Pancreas (tissue), 10 donors: ENCODE measurements around the gene FANCI. TPM values are rescaled to one million over a fixed set of nuclear protein-coding genes. Genes with fewer than 3 reads are reported as not detected.

Experiments used
- ATAC-seq, 4 donors: fragments of 200-7000 bp; cut with Tn5 transposase; one replicate each; pipeline versions ENCODE4 v1.8.0 to v1.9.1; 2020; ENCODE audit warnings: mild to moderate bottlenecking in 4 of 4, moderate library complexity in 4 of 4
- DNase-seq, 6 donors: peaks; one replicate each; pipeline ENCODE4 v3.0.0-alpha.2; 2020
- FAIRE-seq: peaks from 2 replicates; lab custom pipeline; 2012; peaks lifted over from hg19 to GRCh38; lab: Jason Lieb, UNC
- H3K27ac ChIP-seq, 4 donors: fragments of 200-600 bp; sonication (generic); 1 replicate in 3 of 4; 2 replicates in 1 of 4; pipeline versions ENCODE4 v1.5.0 to v1.8.0; 2020
- H3K27me3 ChIP-seq, 4 donors: fragments of 200-600 bp; one replicate each; pipeline ENCODE4 v1.8.0; 2021
- H3K36me3 ChIP-seq, 3 donors: fragments of 200-600 bp; sonication (generic) in 1 of 3; one replicate each; pipeline versions ENCODE4 v1.5.0 to v1.8.0; 2020 to 2021
- H3K4me1 ChIP-seq, 3 donors: fragments of 200-600 bp; one replicate each; pipeline ENCODE4 v1.8.0; 2021
- H3K4me3 ChIP-seq, 4 donors: fragments of 200-600 bp; sonication (generic) in 2 of 4; one replicate each; pipeline versions ENCODE4 v1.5.0 to v1.8.0; 2020 to 2021
- H3K9me3 ChIP-seq, 4 donors: fragments of 200-600 bp; one replicate each; pipeline ENCODE4 v1.8.0; 2021
- WGBS, 2 donors: extraction: QIAGEN DNeasy Blood & Tissue Kit; methylation state at CpG; one replicate each; pipeline ENCODE4 v1.1.7; 2013; 5-methylcytosine and 5-hydroxymethylcytosine counted together
- intact Hi-C, 3 donors: fragments of 100-400 bp; cut with DNase I; formaldehyde crosslinking; loops; one replicate each; pipeline versions ENCODE4 v1.11.1 to v1.14.2; 2022
- polyA plus RNA-seq, 2 donors: library from polyadenylated mRNA; stranded (reverse); fragments of 200-250 nt; gene quantifications; one replicate each; pipeline ENCODE4 v1.2.3, GENCODE V29; 2013
- total RNA-seq, 6 donors: library from RNA; stranded (reverse); fragmentation: NEBNext Ultra II Directional in 4 of 6; extraction: Animal tissue kit (Norgen Biotek cat#: 25700) in 4 of 6; gene quantifications; one replicate each; pipeline versions ENCODE4 v1.2.1 to v1.2.4, GENCODE V29; 2021 to 2023
- TF ChIP-seq, protein P1 (sequence below), 4 donors: fragments of 200-600 bp; sonication (generic) in 3 of 4; IDR thresholded peaks; one replicate each; pipeline versions ENCODE4 v1.5.0 to v1.8.0; 2021; ENCODE audit warnings: antibody characterized with exemption in 4 of 4
- donor health status: healthy with polysubstance abuse.
- donor health status: DM: no; HTN: no; CAD: no; lungs with moderate emphysema.
- donor health status: DM: no; HTN: no; CAD: no.
- donor health status: control.
- donor health status: control.
- donor health status: Bipolar disorder and iron deficiency.
- donor health status: DM: yes; HTN: yes; CAD: no.
- donor health status: DM: no; HTN: no; CAD: no.
- donor health status: DM: no; HTN: no; CAD: no.
- donor health status: DM: yes; HTN: yes; CAD: no.

Gene FANCI
- total and polyA plus RNA-seq, 8 donors: 1.5 to 4.8 (median 3.3) TPM

DNA sequence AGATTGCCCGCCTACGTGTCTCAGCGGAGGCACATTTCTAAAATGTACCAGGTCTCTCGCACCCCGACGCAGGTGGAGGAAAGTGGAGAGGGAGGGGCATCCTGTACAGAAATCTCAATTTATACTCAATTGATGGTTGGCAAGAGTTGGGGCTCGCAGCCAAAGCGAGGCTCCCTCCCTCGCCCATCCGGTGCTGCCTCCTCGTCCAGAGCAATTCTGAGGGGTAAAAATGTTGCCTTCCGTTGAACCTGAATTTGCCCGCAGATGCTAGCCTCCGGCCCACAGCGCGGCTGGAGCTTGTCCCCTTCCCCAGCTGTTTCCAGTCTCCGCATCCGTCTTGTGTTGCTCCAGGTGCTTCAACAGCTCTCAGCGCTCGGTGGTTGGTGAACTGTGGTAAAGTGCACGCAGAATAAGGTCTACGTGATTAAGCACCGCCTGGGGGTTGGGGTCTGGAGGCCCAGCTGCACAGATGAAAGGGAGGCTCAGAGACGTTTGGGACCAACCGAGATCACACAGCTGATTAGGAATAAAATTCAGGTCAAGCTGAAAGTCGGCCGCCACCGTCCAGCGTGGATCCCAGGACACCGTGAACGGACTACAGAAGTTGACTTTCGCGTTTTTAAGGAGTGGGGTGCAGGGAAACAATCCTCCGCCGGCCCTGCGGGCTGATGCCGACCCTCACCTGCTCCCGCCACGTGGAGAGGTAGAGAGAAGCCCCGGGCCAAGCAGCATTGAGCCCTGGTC, 91.7 kb downstream of the FANCI start:
- FAIRE-seq (no peak), ATAC-seq (peak; percentile 4 to 27 (median 14)), DNase-seq (peak in 1 of 6 donors; percentile 30)
- Histone ChIP-seq H3K9me3 (no peaks in the 10 kb centered on the region), H3K36me3 (peaks cover 0 to 22% (median 0%) of the 10 kb centered on the region in 3 donors), H3K27ac (peak overlapping the region in 3 of 4 donors; percentile 24 to 62 (median 62)), H3K4me3 (peak overlapping the region in 3 of 4 donors; percentile 4 to 93 (median 79)), H3K27me3 (no peaks in the 10 kb centered on the region), H3K4me1 (peaks cover 0 to 28% (median 14%) of the 10 kb centered on the region in 3 donors)
- intact Hi-C loops: no loop called here
- TF ChIP-seq, protein P1, sequence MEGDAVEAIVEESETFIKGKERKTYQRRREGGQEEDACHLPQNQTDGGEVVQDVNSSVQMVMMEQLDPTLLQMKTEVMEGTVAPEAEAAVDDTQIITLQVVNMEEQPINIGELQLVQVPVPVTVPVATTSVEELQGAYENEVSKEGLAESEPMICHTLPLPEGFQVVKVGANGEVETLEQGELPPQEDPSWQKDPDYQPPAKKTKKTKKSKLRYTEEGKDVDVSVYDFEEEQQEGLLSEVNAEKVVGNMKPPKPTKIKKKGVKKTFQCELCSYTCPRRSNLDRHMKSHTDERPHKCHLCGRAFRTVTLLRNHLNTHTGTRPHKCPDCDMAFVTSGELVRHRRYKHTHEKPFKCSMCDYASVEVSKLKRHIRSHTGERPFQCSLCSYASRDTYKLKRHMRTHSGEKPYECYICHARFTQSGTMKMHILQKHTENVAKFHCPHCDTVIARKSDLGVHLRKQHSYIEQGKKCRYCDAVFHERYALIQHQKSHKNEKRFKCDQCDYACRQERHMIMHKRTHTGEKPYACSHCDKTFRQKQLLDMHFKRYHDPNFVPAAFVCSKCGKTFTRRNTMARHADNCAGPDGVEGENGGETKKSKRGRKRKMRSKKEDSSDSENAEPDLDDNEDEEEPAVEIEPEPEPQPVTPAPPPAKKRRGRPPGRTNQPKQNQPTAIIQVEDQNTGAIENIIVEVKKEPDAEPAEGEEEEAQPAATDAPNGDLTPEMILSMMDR (IDR thresholded peaks at IDR 0.05): no peak
- WGBS, 2 donors: 9 to 11% methylated on average over 39 to 40 of the region's 40 CpGs

DNA sequence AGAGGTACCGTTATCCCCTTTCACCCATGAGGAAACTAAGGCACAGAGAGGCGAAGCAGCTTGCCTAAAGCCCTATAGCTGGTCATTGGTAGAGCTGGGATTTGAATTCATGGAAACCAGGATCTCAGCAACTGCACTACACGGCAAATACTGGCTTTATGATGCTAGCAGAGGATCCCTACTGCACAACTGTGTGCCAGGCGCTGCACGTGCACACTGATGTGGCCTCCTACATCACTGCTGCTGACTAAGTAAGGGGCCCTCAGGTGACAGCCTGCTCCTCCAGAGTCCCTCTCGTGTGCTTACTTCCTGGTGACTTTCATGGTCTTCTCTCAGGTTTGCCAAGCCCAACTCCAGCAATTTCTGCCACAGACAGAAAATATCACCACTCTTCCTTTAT, 94.3 kb downstream of the FANCI start:
- H3K4me3 ChIP-seq: no peak overlapping the region
- H3K27ac ChIP-seq: no peak overlapping the region
- TF ChIP-seq, protein P1 (IDR thresholded peaks at IDR 0.05): no peak
- no peaks in the 10 kb centered on the region for H3K9me3 ChIP-seq
- peaks cover 0 to 5% (median 0%) of the 10 kb centered on the region in 3 donors for H3K36me3 ChIP-seq
- WGBS, 2 donors: 77 to 86% methylated on average over 6 of the region's 6 CpGs
- no peaks in the 10 kb centered on the region for H3K27me3 ChIP-seq
- DNase-seq (no peak), FAIRE-seq (no peak), ATAC-seq (no peak)
- peaks cover 0 to 11% (median 9%) of the 10 kb centered on the region in 3 donors for H3K4me1 ChIP-seq
- intact Hi-C loops: no loop called here

DNA sequence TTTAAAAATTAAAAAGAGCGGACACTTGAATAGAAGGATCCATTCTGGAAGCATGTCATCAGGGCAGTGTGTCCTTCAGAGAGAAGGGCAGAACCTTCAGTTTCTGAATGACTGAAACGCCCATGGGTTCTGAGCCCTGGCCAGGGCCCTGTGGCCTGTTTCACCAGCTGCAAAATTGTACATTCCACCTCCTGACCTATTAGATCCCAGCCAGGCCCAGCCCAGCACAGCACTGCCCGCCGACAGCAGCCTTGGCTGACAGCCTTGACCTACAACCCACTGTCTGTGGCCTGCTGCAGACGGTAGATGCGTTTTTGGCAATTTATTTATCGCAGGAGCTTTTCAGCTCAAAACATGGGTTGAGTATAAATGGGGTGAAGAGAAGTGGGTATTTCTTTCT, 96.8 kb downstream of the FANCI start:
- intact Hi-C loops: no loop called here
- peaks cover 0 to 4% (median 0%) of the 10 kb centered on the region in 3 donors for H3K4me1 ChIP-seq
- no peaks in the 10 kb centered on the region for H3K36me3 ChIP-seq
- DNase-seq (no peak), ATAC-seq (no peak), FAIRE-seq (no peak)
- 59 to 70% methylated on average over 7 of the region's 7 CpGs for WGBS, 2 donors
- no peaks in the 10 kb centered on the region for H3K9me3 ChIP-seq
- TF ChIP-seq, protein P1 (IDR thresholded peaks at IDR 0.05): no peak
- H3K4me3 ChIP-seq: no peak overlapping the region
- H3K27me3 ChIP-seq: no peaks in the 10 kb centered on the region
- no peak overlapping the region for H3K27ac ChIP-seq

DNA sequence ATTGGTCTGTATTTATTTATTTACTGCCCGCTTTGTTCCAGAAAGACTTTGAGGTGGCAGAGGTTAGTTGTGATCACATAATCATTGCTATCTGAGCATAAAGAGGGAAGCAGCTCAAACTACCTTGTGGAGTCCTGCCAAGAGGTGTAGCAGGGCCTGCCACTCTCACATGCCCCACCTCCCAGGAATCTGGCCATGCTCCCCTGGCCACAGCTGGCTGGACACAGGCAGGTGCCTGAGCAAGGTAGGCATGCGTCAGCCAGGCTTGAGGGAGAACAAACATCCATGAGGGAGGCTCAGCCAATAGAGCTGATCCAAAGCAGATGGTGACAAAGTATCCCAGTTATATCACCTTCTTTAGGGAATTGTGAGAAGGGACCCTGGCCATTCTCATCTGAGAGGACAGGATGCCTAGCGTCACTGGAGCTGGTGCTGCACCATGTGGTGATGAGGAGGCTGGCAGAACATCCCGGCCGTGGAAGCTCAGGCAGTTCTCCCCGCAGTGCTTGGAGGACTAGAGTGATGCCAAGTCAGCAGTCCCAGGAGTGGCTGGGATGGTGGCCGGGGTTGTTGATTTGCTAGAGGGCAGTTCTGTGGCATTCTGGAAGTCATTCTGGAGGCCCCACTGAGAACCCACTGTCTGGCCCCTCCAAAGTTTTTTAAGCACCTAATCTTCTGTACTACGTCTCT, 97.7 kb downstream of the FANCI start:
- intact Hi-C loops: no loop called here
- DNase-seq (peak in 4 of 6 donors; percentile 46 to 86 (median 57)), FAIRE-seq (no peak), ATAC-seq (peak; percentile 48 to 95 (median 84))
- no peak overlapping the region for H3K4me3 ChIP-seq
- no peaks in the 10 kb centered on the region for H3K4me1 ChIP-seq
- TF ChIP-seq, protein P1 (IDR thresholded peaks at IDR 0.05): no peak
- H3K9me3 ChIP-seq: no peaks in the 10 kb centered on the region
- no peaks in the 10 kb centered on the region for H3K27me3 ChIP-seq
- H3K36me3 ChIP-seq: no peaks in the 10 kb centered on the region
- no peak overlapping the region for H3K27ac ChIP-seq
- 53 to 58% methylated on average over 8 of the region's 8 CpGs for WGBS, 2 donors
